Suprapubic skin (tissue), 4 donors: ENCODE data around the gene IDH3A. TPM values are rescaled to one million over a fixed set of nuclear protein-coding genes. Genes with fewer than 3 reads are reported as not detected.

Source experiments
- total RNA-seq, 4 donors: library from RNA; depleted of rRNA; stranded (reverse); fragments of >200 nt; gene quantifications; one replicate each; pipeline ENCODE4 v1.1.0, GENCODE V29; 2016

IDH3A gene
- total RNA-seq, 4 donors from 2014 or later = 55.1 to 82.5 (median 55.8) TPM

Other genes with a start within 250 kb of the IDH3A start
- gene TBC1D2B, start 71.7 kb upstream of the IDH3A start, total RNA-seq = 100 to 1,000 TPM in 1 of 4 donors, 10 to 100 TPM in 3; 27.9 to 126 (median 41.5) TPM
- gene SH2D7, start 56.8 kb upstream of the IDH3A start, total RNA-seq = not detected
- 1 to 10 TPM; 2.0 to 8.5 (median 6.5) TPM for gene CIB2, start 17.9 kb upstream of the IDH3A start, total RNA-seq
- gene ACSBG1, start 85.2 kb downstream of the IDH3A start, total RNA-seq = 100 to 1,000 TPM in 2 of 4 donors, 10 to 100 TPM in 2; 61.8 to 375 (median 102) TPM
- 100 to 1,000 TPM in 1 of 4 donors, 10 to 100 TPM in 3; 42.8 to 115 (median 58.7) TPM for gene DNAJA4, start 115.2 kb downstream of the IDH3A start, total RNA-seq
- gene SKIC8, start 150.2 kb downstream of the IDH3A start, total RNA-seq = 10 to 100 TPM; 42.9 to 69.9 (median 56.2) TPM
- gene CRABP1, start 191.0 kb downstream of the IDH3A start, total RNA-seq = 1 to 10 TPM in 3 of 4 donors, not detected in 1; 2.6 to 8.7 (median 8.5) TPM